ENCODE data around the gene KDM6A. TPM values are rescaled to one million over a fixed set of nuclear protein-coding genes. Genes with fewer than 3 reads are reported as not detected.
"Not testable (repeated sequence)": the region's sequence is repeated elsewhere in the genome, so short reads cannot be mapped to it uniquely, and the experiment has no call there.

KDM6A gene
- total and polyA plus RNA-seq, 8 donors = 21.1 to 75.0 (median 49.2) TPM

- Histone ChIP-seq H3K36me3 (no peaks in the 10 kb centered on the region), H3K27ac (no peak overlapping the region), H3K4me1 (no peaks in the 10 kb centered on the region), H3K4me3 (no peak overlapping the region), H3K27me3 (no peaks in the 10 kb centered on the region), H3K9me3 (no peaks in the 10 kb centered on the region)
- no peak for TF ChIP-seq CTCF (IDR thresholded peaks at IDR 0.05)
- peak; percentile 53 for ATAC-seq
- DNase-seq = peak in 1 of 4 donors; percentile 25
- intact Hi-C loops (cut with DNase I) = no loop called here
Measured at GRCh38 chrX:45134315-45134731, 261.3 kb downstream of the KDM6A start.

- intact Hi-C loops (cut with DNase I) = no loop called here
- H3K9me3 ChIP-seq = no peaks in the 10 kb centered on the region
- H3K27me3 ChIP-seq = no peaks in the 10 kb centered on the region
- no peak overlapping the region for H3K27ac ChIP-seq
- no peak overlapping the region for H3K4me3 ChIP-seq
- TF ChIP-seq CTCF (IDR thresholded peaks at IDR 0.05) = no peak
- ATAC-seq = peak; percentile 52
- no peaks in the 10 kb centered on the region for H3K36me3 ChIP-seq
- no peaks in the 10 kb centered on the region for H3K4me1 ChIP-seq
- DNase-seq = peak in 1 of 4 donors; percentile 10
Measured at GRCh38 chrX:45134775-45135174, 261.8 kb downstream of the KDM6A start.

- H3K27ac ChIP-seq; H3K9me3 ChIP-seq; H3K4me3 ChIP-seq; intact Hi-C loops (cut with DNase I); H3K27me3 ChIP-seq; H3K4me1 ChIP-seq; DNase-seq; H3K36me3 ChIP-seq; ATAC-seq: not testable (repeated sequence)
Measured at GRCh38 chrX:45135391-45136075, 262.5 kb downstream of the KDM6A start.

- Histone ChIP-seq H3K9me3 (no peaks in the 10 kb centered on the region), H3K36me3 (no peaks in the 10 kb centered on the region), H3K4me3 (no peak overlapping the region), H3K27me3 (no peaks in the 10 kb centered on the region), H3K27ac (no peak overlapping the region), H3K4me1 (no peaks in the 10 kb centered on the region)
- DNase-seq (no peak), ATAC-seq (no peak)
- intact Hi-C loops (cut with DNase I) = no loop called here
- TF ChIP-seq CTCF (IDR thresholded peaks at IDR 0.05) = no peak
Measured at GRCh38 chrX:45137531-45137930, 264.5 kb downstream of the KDM6A start.

- Histone ChIP-seq H3K36me3 (no peaks in the 10 kb centered on the region), H3K4me3 (no peak overlapping the region), H3K27ac (no peak overlapping the region), H3K4me1 (no peaks in the 10 kb centered on the region), H3K9me3 (no peaks in the 10 kb centered on the region), H3K27me3 (no peaks in the 10 kb centered on the region)
- no peak for TF ChIP-seq CTCF (IDR thresholded peaks at IDR 0.05)
- DNase-seq = no peak
- ATAC-seq = no peak
- intact Hi-C loops (cut with DNase I) = no loop called here
Measured at GRCh38 chrX:45138525-45138924, 265.5 kb downstream of the KDM6A start.

- no peak overlapping the region for H3K4me3 ChIP-seq
- no peaks in the 10 kb centered on the region for H3K4me1 ChIP-seq
- H3K27ac ChIP-seq = no peak overlapping the region
- intact Hi-C loops (cut with DNase I) = no loop called here
- H3K27me3 ChIP-seq = no peaks in the 10 kb centered on the region
- TF ChIP-seq CTCF (IDR thresholded peaks at IDR 0.05) = no peak
- ATAC-seq (no peak), DNase-seq (no peak)
- H3K9me3 ChIP-seq = no peaks in the 10 kb centered on the region
- H3K36me3 ChIP-seq = no peaks in the 10 kb centered on the region
Measured at GRCh38 chrX:45140812-45141211, 267.8 kb downstream of the KDM6A start.
